RKO (cell line): Measurements from ENCODE around the gene LIN7C.

Experiments
- DNase-seq: peaks from one replicate; pipeline ENCODE4 v3.0.0-alpha.2; 2016; ENCODE audit warnings: low spot score

Gene LIN7C

GRCh38 chr11:27447288-27448183 is 59.0 kb downstream of the LIN7C start:
- DNase-seq = no peak

- no peak for DNase-seq
Observed at GRCh38 chr11:27445625-27446024, 60.9 kb downstream of the LIN7C start.

GRCh38 chr11:27444801-27445215 is 61.8 kb downstream of the LIN7C start:
- no peak for DNase-seq
